HG03354 (cell line): ENCODE data around the gene BABAM2.

Experiments used
- ATAC-seq: cut with Tn5 transposase; IDR thresholded peaks from one replicate; pipeline ENCODE4 v1.9.1; 2021; ENCODE audit warnings: mild to moderate bottlenecking; ENCODE audit not compliant: unreplicated experiment, poor library complexity, severe bottlenecking

BABAM2 gene

GRCh38 chr2:28172114-28172898 is 281.8 kb downstream of the BABAM2 start:
- no peak for ATAC-seq

- ATAC-seq, result no peak
Measured at GRCh38 chr2:28173377-28173776, 282.8 kb downstream of the BABAM2 start.

- ATAC-seq, result no peak
Measured at GRCh38 chr2:28174211-28174610, 283.7 kb downstream of the BABAM2 start.

- no peak for ATAC-seq
Measured at GRCh38 chr2:28175028-28175427, 284.5 kb downstream of the BABAM2 start.

- ATAC-seq, result no peak
Measured at GRCh38 chr2:28178946-28179345, 288.4 kb downstream of the BABAM2 start.

- ATAC-seq, result no peak
Measured at GRCh38 chr2:28181801-28182200, 291.3 kb downstream of the BABAM2 start.

- ATAC-seq, result no peak
Measured at GRCh38 chr2:28182348-28182747, 291.8 kb downstream of the BABAM2 start.

GRCh38 chr2:28185153-28185552 is 294.6 kb downstream of the BABAM2 start:
- no peak for ATAC-seq

- ATAC-seq, result no peak
Measured at GRCh38 chr2:28185891-28186290, 295.4 kb downstream of the BABAM2 start.

GRCh38 chr2:28187186-28187585 is 296.7 kb downstream of the BABAM2 start:
- ATAC-seq, result no peak

- ATAC-seq, result no peak
Measured at GRCh38 chr2:28188436-28188835, 297.9 kb downstream of the BABAM2 start.

- no peak for ATAC-seq
Measured at GRCh38 chr2:28193630-28194403, 303.3 kb downstream of the BABAM2 start.

- no peak for ATAC-seq
Measured at GRCh38 chr2:28199995-28200679, 309.6 kb downstream of the BABAM2 start.

- ATAC-seq, result no peak
Measured at GRCh38 chr2:28201671-28202180, 311.2 kb downstream of the BABAM2 start.

GRCh38 chr2:28202719-28203118 is 312.2 kb downstream of the BABAM2 start:
- no peak for ATAC-seq

- ATAC-seq, result no peak
Measured at GRCh38 chr2:28206762-28207161, 316.2 kb downstream of the BABAM2 start.

- ATAC-seq, result no peak
Measured at GRCh38 chr2:28209261-28209691, 318.7 kb downstream of the BABAM2 start.

- ATAC-seq, result no peak
Measured at GRCh38 chr2:28209864-28210263, 319.3 kb downstream of the BABAM2 start.

GRCh38 chr2:28210535-28210934 is 320.0 kb downstream of the BABAM2 start:
- no peak for ATAC-seq

- ATAC-seq, result no peak
Measured at GRCh38 chr2:28216331-28216730, 325.8 kb downstream of the BABAM2 start.
